Right atrium auricular region (tissue), 2 donors: Measurements from ENCODE around the gene HOXA5. TPM values are rescaled to one million over a fixed set of nuclear protein-coding genes. Genes with fewer than 3 reads are reported as not detected.

Experiments
- DNase-seq: peaks from one replicate; pipeline ENCODE4 v3.0.0-alpha.2; 2019; ENCODE audit warnings: low spot score
- H3K27ac ChIP-seq, 2 donors: fragments of 200-600 bp; sonication (generic); 1 replicate in 1 of 2; 2 replicates in 1 of 2; pipeline ENCODE4 v1.5.1; 2016 to 2019
- H3K27me3 ChIP-seq, 2 donors: fragments of 200-600 bp; sonication (generic); one replicate each; pipeline versions ENCODE4 v1.5.1 to v1.6.0; 2017 to 2019
- H3K36me3 ChIP-seq: fragments of 200-600 bp; sonication (generic); one replicate; pipeline ENCODE4 v1.5.1; 2016
- H3K4me1 ChIP-seq, 2 donors: fragments of 200-600 bp; sonication (generic); one replicate each; pipeline versions ENCODE4 v1.5.1 to v1.6.0; 2017 to 2019
- H3K4me3 ChIP-seq, 2 donors: fragments of 200-600 bp; sonication (generic); 1 replicate in 1 of 2; 2 replicates in 1 of 2; pipeline ENCODE4 v1.5.1; 2017 to 2019; ENCODE audit warnings: mild to moderate bottlenecking in 1 of 2, moderate library complexity in 1 of 2
- H3K9me3 ChIP-seq, 2 donors: fragments of 200-600 bp; sonication (generic); one replicate each; pipeline ENCODE4 v1.5.1; 2019
- total RNA-seq, 2 donors: library from RNA; depleted of rRNA; stranded (reverse); fragments of >200 nt; gene quantifications; one replicate each; pipeline ENCODE4 v1.1.0, GENCODE V29; 2016
- TF ChIP-seq, protein P1 (sequence below), 2 donors: fragments of 200-600 bp; sonication (generic); IDR thresholded peaks; one replicate each; pipeline ENCODE4 v1.5.1; 2019; ENCODE audit warnings: antibody characterized with exemption in 2 of 2

The HOXA5 gene
- total RNA-seq, result under 1 TPM; 0.24 to 0.96 TPM

DNA sequence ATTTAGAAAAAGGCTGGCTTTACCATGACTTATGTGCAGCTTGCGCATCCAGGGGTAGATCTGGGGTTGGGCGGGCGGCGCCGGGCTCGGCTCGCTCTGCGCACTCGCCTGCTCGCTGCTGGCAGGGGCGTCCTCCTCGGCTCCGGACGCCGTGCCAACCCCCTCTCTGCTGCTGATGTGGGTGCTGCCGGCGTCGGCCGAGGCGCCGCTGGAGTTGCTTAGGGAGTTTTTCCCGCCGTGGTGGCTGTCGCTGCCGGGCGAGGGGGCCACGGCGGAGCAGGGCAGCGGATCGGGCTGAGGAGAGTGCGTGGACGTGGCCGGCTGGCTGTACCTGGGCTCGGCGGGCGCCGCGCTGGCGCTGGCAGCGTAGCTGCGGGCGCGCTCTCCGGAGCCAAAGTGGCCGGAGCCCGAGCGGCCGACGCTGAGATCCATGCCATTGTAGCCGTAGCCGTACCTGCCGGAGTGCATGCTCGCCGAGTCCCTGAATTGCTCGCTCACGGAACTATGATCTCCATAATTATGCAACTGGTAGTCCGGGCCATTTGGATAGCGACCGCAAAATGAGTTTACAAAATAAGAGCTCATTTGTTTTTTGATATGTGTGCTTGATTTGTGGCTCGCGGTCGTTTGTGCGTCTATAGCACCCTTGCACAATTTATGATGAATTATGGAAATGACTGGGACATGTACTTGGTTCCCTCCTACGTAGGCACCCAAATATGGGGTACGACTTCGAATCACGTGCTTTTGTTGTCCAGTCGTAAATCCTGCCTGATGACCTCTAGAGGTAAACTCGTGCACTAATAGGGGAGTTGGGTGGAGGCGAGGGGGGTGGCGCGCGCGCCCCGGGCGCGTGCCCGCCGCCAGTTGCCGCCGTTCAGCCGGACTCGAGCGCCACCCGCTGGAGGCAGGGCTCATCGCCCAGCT lies at the start of gene HOXA5:
TSS of gene HOXA5 (minus strand) at position 659 of the 927 bp plus-strand sequence. CDS start at position 585, 74 bp downstream.
- Histone ChIP-seq H3K9me3 (no peaks in the 10 kb centered on the region), H3K4me1 (peaks cover 0 to 54% of the 10 kb centered on the region in 2 donors), H3K36me3 (no peaks in the 10 kb centered on the region), H3K4me3 (peak within 1 kb of the TSS; percentile 25 to 55), H3K27ac (peak within 1 kb of the TSS in 1 of 2 donors; percentile 21), H3K27me3 (peaks cover 48 to 89% of the 10 kb centered on the region in 2 donors)
- DNase-seq, result no peak
- TF ChIP-seq, protein P1, sequence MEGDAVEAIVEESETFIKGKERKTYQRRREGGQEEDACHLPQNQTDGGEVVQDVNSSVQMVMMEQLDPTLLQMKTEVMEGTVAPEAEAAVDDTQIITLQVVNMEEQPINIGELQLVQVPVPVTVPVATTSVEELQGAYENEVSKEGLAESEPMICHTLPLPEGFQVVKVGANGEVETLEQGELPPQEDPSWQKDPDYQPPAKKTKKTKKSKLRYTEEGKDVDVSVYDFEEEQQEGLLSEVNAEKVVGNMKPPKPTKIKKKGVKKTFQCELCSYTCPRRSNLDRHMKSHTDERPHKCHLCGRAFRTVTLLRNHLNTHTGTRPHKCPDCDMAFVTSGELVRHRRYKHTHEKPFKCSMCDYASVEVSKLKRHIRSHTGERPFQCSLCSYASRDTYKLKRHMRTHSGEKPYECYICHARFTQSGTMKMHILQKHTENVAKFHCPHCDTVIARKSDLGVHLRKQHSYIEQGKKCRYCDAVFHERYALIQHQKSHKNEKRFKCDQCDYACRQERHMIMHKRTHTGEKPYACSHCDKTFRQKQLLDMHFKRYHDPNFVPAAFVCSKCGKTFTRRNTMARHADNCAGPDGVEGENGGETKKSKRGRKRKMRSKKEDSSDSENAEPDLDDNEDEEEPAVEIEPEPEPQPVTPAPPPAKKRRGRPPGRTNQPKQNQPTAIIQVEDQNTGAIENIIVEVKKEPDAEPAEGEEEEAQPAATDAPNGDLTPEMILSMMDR (IDR thresholded peaks at IDR 0.05), result peak in 1 of 2 donors; percentile 63

- Histone ChIP-seq H3K27ac (no peak overlapping the region), H3K4me1 (peaks cover 0 to 36% of the 10 kb centered on the region in 2 donors), H3K4me3 (peak overlapping the region in 1 of 2 donors; percentile 33), H3K36me3 (no peaks in the 10 kb centered on the region), H3K9me3 (no peaks in the 10 kb centered on the region), H3K27me3 (peaks cover 80 to 89% of the 10 kb centered on the region in 2 donors)
- no peak for DNase-seq
- TF ChIP-seq, protein P1 (IDR thresholded peaks at IDR 0.05), result no peak
These were observed 49.3 kb upstream of the HOXA5 start for GRCh38 chr7:27192546-27193334.

DNA sequence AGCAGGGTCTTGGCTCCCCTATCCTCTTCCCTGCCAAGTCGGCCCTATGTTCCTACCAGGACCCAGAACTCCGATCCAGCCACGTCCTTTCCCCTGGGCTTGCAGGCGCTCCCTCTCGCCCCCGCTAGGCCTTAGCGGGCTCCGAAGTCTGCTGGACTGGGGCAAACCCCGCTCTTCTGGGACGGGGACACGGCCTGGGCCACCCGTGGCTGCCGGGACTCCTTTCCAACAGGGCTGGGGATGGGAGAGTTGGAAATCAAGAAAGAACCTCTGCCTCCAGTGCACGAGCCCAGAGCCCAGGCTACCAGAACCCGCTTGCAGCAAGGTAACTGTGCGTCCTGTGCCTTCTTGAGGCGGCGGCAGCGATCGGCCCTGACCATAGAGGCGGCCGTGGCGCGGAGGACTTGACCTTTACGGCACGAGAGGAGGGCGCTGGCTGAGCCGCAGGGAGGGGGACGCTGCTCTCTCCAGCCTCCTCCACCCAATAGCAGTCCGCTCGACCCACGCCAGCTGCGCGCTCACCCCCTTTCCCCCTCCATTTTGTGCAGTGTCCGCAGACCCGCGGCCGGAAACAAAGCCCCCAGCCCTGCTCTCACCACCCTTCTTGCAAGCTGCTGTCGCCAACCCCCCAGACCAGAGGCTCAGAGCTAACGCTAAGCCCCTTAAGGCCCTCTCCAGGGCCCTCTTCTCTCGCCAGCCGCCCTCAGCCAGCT lies 48.5 kb upstream of the HOXA5 start:
- Histone ChIP-seq H3K4me3 (peak overlapping the region in 1 of 2 donors; percentile 33), H3K27me3 (peaks cover 79 to 90% of the 10 kb centered on the region in 2 donors), H3K4me1 (peaks cover 0 to 40% of the 10 kb centered on the region in 2 donors), H3K27ac (no peak overlapping the region), H3K36me3 (no peaks in the 10 kb centered on the region), H3K9me3 (no peaks in the 10 kb centered on the region)
- TF ChIP-seq, protein P1 (IDR thresholded peaks at IDR 0.05), result no peak
- no peak for DNase-seq

- H3K4me3 ChIP-seq, result no peak overlapping the region
- no peaks in the 10 kb centered on the region for H3K9me3 ChIP-seq
- TF ChIP-seq, protein P1 (IDR thresholded peaks at IDR 0.05), result no peak
- peaks cover 73 to 93% of the 10 kb centered on the region in 2 donors for H3K27me3 ChIP-seq
- no peak for DNase-seq
- no peaks in the 10 kb centered on the region for H3K36me3 ChIP-seq
- H3K4me1 ChIP-seq, result peaks cover 0 to 40% of the 10 kb centered on the region in 2 donors
- no peak overlapping the region for H3K27ac ChIP-seq
These were observed 47.8 kb upstream of the HOXA5 start for GRCh38 chr7:27191161-27191731.
